SK-N-MC (cell line): ENCODE measurements around the gene SEC22C.

Source experiments
- EZH2 ChIP-seq: fragments of 200-600 bp; sonication (generic); IDR thresholded peaks from one replicate; pipeline ENCODE4 v1.6.1; 2017; ENCODE audit warnings: antibody characterized with exemption
- FOXP2 ChIP-seq: optimal IDR thresholded peaks from 2 replicates; pipeline ENCODE3; 2011; ENCODE audit warnings: mild to moderate bottlenecking, moderate library complexity; ENCODE audit not compliant: insufficient read depth; ENCODE audit errors: extremely low read length, control extremely low read depth
- POLR2AphosphoS5 ChIP-seq: IDR thresholded peaks from 2 replicates; pipeline ENCODE4 v1.6.1; 2012; ENCODE audit warnings: mild to moderate bottlenecking, low read depth, low read length, borderline replicate concordance

GRCh38 chr3:42552830-42553229 lies 28.9 kb downstream of the SEC22C start:
- no peak for TF ChIP-seq POLR2AphosphoS5
- no peak for TF ChIP-seq EZH2
- TF ChIP-seq FOXP2 = no peak
